ENCODE measurements around the gene TMCO2.

The TMCO2 gene

DNA sequence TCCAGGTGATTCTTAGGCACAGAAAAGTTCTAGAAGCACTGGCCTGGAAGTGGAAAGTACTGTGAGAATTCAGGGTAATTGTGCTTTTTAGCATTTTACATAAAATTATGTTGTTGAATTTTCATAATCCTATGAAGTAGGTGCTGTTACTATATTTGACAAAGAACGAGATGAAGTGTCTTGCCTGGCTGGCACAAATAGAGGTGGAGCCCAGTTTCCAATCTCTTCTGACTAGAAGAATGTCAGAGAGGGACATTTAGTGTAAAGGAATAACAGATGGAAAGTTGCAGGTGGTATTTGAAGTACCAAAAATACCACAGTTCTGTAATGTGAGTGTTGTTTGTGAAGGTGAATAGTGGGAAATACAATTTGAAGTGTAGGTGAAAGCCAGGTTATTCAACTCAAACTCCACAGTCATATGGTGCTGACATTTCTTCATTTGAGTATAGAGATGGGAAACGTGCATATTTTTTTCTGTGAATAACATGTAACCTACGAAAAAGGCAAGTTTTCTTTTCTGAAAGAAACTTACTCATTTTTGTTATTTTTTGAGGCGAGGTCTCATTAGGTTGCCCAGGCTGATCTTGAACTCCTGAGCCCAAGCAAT, 3.5 kb upstream of the TMCO2 start:
- no peak for DNase-seq (ENCODE audit: low read depth)
- H3K4me3 ChIP-seq (ENCODE audit: low read depth, low read length), result no peak overlapping the region
- TF ChIP-seq, protein P1, sequence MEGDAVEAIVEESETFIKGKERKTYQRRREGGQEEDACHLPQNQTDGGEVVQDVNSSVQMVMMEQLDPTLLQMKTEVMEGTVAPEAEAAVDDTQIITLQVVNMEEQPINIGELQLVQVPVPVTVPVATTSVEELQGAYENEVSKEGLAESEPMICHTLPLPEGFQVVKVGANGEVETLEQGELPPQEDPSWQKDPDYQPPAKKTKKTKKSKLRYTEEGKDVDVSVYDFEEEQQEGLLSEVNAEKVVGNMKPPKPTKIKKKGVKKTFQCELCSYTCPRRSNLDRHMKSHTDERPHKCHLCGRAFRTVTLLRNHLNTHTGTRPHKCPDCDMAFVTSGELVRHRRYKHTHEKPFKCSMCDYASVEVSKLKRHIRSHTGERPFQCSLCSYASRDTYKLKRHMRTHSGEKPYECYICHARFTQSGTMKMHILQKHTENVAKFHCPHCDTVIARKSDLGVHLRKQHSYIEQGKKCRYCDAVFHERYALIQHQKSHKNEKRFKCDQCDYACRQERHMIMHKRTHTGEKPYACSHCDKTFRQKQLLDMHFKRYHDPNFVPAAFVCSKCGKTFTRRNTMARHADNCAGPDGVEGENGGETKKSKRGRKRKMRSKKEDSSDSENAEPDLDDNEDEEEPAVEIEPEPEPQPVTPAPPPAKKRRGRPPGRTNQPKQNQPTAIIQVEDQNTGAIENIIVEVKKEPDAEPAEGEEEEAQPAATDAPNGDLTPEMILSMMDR (IDR thresholded peaks at IDR 0.05; ENCODE audit: low read depth, low read length, missing control alignments), result no peak

DNA sequence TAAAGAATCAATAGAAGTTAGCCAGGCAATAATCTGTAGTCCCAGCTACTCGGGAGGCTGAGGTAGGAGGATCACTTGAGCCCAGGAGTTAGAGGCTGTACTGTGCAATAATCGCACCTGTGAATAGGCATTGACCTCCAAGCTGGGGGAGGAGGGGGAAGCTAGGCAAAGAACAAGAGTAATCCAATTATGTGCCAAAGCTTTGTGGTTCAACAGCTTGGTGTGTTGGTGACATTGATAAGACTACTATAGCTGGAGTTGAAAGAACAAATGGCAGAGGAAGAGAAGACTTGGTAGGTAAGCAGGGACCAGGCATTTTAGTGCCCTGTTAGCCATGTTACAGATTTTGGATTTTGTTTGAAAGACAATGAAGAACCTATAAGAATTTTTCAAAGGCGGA, 2.1 kb upstream of the TMCO2 start:
- no peak overlapping the region for H3K4me3 ChIP-seq (ENCODE audit: low read depth, low read length)
- no peak for DNase-seq (ENCODE audit: low read depth)
- TF ChIP-seq, protein P1 (IDR thresholded peaks at IDR 0.05; ENCODE audit: low read depth, low read length, missing control alignments), result no peak

DNA sequence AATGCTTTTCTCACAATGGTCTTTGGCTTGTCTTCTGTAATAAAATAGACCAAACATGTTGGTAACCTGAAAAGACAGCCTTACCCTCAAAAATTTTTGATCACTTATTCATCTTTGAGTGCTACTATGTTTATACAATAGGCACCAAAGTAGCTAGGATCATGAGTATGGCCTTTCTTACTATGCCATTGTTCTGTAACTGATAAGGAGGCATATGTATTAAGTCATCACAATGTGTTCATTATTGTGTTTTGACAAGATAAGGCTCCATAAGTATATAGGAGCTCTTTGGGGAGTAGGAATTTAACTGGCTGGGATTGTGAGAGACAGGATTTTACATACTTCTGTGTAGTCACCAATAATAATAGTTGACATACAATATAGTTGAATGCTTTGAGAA, 675 bp downstream of the TMCO2 start:
- H3K4me3 ChIP-seq (ENCODE audit: low read depth, low read length), result no peak overlapping the region
- TF ChIP-seq, protein P1 (IDR thresholded peaks at IDR 0.05; ENCODE audit: low read depth, low read length, missing control alignments), result no peak
- no peak for DNase-seq (ENCODE audit: low read depth)

DNA sequence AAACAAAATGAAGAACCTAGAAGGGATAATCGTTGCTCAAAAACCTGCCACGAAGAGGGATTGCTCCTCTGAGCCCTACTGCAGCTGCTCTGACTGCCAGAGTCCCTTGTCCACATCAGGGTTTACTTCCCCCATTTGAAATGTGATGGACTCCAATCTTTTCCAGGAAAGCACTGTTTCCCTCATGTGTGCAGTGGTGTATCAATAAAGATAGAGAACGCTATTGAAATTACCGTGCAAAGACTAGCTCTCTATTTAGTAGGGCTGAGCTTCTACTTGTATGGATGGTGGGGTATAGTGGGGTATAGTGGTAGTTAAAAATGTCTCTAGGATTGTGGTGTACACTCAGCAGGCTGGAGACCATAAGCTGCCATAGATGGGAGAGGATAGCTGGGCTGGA, 3.7 kb downstream of the TMCO2 start:
- TF ChIP-seq, protein P1 (IDR thresholded peaks at IDR 0.05; ENCODE audit: low read depth, low read length, missing control alignments), result no peak
- H3K4me3 ChIP-seq (ENCODE audit: low read depth, low read length), result no peak overlapping the region
- DNase-seq (ENCODE audit: low read depth), result no peak

DNA sequence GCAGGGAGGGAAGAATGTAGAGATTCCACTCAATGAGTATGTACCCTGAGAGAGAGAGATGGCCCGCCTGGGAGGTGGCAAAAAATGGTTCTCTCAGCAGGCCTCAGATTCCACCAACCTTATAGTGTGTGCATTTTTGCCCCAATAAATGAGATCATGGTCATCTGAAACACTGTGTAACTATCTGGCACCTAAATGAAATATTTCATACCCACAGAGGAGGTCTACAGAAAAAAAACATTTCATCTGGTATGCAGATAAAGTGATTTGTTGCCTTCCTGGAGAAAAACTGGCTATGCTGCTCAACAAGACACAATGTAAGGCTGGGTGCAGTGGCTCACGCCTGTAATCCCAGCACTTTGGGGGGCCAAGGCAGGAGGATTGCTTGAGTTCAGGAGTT, 4.9 kb downstream of the TMCO2 start:
- H3K4me3 ChIP-seq (ENCODE audit: low read depth, low read length), result no peak overlapping the region
- TF ChIP-seq, protein P1 (IDR thresholded peaks at IDR 0.05; ENCODE audit: low read depth, low read length, missing control alignments), result no peak
- DNase-seq (ENCODE audit: low read depth), result no peak

DNA sequence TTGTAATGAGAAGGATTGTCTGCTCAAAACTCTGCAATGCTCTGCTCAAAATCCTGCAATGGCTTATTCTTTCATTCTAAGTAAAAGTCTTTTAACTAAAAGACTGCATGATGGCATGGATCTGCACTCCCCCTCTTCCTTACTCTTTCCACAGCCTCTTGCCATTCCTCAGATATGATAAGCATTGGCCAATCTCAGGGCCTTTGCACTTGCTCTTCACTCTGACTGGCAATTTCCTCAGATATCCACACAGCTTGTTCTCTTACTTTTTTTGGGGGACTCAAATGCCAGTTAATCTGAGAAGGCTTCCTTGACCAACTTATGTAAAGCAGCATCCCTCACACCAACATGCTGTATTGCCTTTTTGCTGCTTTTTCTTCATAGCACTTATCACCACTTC, 7.5 kb downstream of the TMCO2 start:
- TF ChIP-seq, protein P1 (IDR thresholded peaks at IDR 0.05; ENCODE audit: low read depth, low read length, missing control alignments), result no peak
- no peak overlapping the region for H3K4me3 ChIP-seq (ENCODE audit: low read depth, low read length)
- DNase-seq (ENCODE audit: low read depth), result no peak

DNA sequence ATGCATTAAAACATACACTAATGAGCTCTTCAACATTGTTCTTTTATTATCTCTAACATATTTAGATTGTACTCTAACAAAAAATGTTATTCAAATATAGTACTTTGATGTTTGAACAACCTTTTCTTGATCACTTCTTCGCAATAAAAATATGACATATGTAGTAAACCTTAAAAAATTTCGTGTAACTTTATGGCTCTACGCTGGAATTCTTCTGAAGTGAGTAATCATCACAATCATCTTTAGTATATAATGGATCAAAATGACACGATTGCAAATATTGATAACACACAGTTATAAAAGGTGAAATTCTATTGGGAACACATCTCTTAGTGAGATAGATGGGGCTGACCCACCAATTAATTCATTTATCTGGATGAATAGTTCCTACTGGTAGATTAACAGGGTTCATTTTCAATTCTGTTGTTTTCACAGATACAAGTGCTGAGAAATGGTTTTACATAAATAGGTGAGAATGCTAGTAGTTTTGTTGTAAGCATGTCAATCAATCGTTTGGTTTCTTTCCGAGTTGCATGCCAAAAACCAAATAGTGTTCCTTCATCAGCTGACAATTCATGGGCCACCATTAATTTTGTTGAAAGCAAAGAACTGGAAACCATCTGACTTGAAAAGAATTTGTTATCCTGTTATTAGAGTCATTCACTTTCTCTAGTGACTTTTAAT, 8.8 kb downstream of the TMCO2 start:
- DNase-seq (ENCODE audit: low read depth), result no peak

More for the DNA sequence above, 8.8 kb downstream of the TMCO2 start:
- peak overlapping the region; percentile 100 for H3K4me3 ChIP-seq (ENCODE audit: low read depth, low read length)
- TF ChIP-seq, protein P1 (IDR thresholded peaks at IDR 0.05; ENCODE audit: low read depth, low read length, missing control alignments), result no peak

Data from GM12864 (cell line).